H1 (cell line): Measurements from ENCODE around the gene CCDC141. TPM values are rescaled to one million over a fixed set of nuclear protein-coding genes. Genes with fewer than 3 reads are reported as not detected.

Experiments
- CTCF ChIA-PET: fragments of 300-600 bp; sonication (Branson Sonifier 250); formaldehyde crosslinking; loops from one replicate; lab custom pipeline; 2021; ENCODE audit not compliant: partially characterized antibody; lab: Charles Lee
- POLR2A ChIA-PET: fragments of 300-600 bp; sonication (Branson Sonifier 250); formaldehyde crosslinking; loops from one replicate; lab custom pipeline; 2021; ENCODE audit warnings: inconsistent platforms; ENCODE audit not compliant: partially characterized antibody; lab: Charles Lee
- DNase-seq, 2 experiments: peaks; one replicate each; pipeline versions ENCODE4 v3.0.0 to v3.0.0-alpha.2; 2010 to 2022; ENCODE audit warnings: low spot score in 2 of 2, low read depth in 1 of 2, mixed read lengths in 1 of 2
- FAIRE-seq: peaks from 2 replicates; lab custom pipeline; 2011; peaks lifted over from hg19 to GRCh38; lab: Jason Lieb, UNC
- H2AFZ ChIP-seq: 2 replicates; pipeline ENCODE4 v1.8.1; 2012; ENCODE audit warnings: low read length, inconsistent platforms
- H2AK5ac ChIP-seq: 2 replicates; pipeline ENCODE4 v1.6.1; 2013; ENCODE audit warnings: low read depth, low read length
- H2BK120ac ChIP-seq: replicated peaks from 2 replicates; pipeline ENCODE3; 2013; ENCODE audit warnings: low read depth, low read length, inconsistent platforms
- H2BK12ac ChIP-seq: 2 replicates; pipeline ENCODE4 v1.6.1; 2013; ENCODE audit warnings: low read depth, low read length
- H2BK15ac ChIP-seq: 2 replicates; pipeline ENCODE4 v1.6.1; 2013; ENCODE audit warnings: low read length
- H2BK20ac ChIP-seq: 2 replicates; pipeline ENCODE4 v1.6.1; 2013; ENCODE audit warnings: low read length
- H2BK5ac ChIP-seq: 2 replicates; pipeline ENCODE4 v1.6.1; 2013; ENCODE audit warnings: low read depth, low read length
- H3K14ac ChIP-seq: 2 replicates; pipeline ENCODE4 v1.6.1; 2013; ENCODE audit warnings: inconsistent platforms; ENCODE audit not compliant: insufficient read length
- H3K18ac ChIP-seq: 2 replicates; pipeline ENCODE4 v1.6.1; 2013; ENCODE audit warnings: low read length; ENCODE audit errors: extremely low read depth
- H3K23ac ChIP-seq: 2 replicates; pipeline ENCODE4 v1.6.1; 2013; ENCODE audit warnings: inconsistent platforms; ENCODE audit not compliant: insufficient read length
- H3K23me2 ChIP-seq: 2 replicates; pipeline ENCODE4 v1.6.1; 2013; ENCODE audit warnings: low read depth, low read length
- H3K27ac ChIP-seq: 2 replicates; pipeline ENCODE4 v1.6.1; 2011; ENCODE audit warnings: low read depth, low read length, inconsistent platforms
- H3K27me3 ChIP-seq, 4 experiments: replicated peaks in 1 of 4; 1 replicate in 1 of 4; 2 replicates in 3 of 4; pipeline versions ENCODE4 v1.6.1 to v1.8.1; 2011 to 2013; ENCODE audit warnings: low read length in 3 of 4, mild to moderate bottlenecking in 3 of 4, inconsistent platforms in 2 of 4, mixed read lengths in 2 of 4, moderate library complexity in 1 of 4; ENCODE audit not compliant: control insufficient read depth in 3 of 4, insufficient read depth in 3 of 4; ENCODE audit errors: extremely low read depth in 1 of 4
- H3K36me3 ChIP-seq, 4 experiments: 2 replicates each; pipeline versions ENCODE4 v1.6.1 to v1.8.1; 2011 to 2013; ENCODE audit warnings: mild to moderate bottlenecking in 4 of 4, low read length in 3 of 4, moderate library complexity in 2 of 4, control low read depth in 1 of 4, inconsistent platforms in 1 of 4; ENCODE audit not compliant: insufficient read depth in 4 of 4, control insufficient read depth in 2 of 4
- H3K4ac ChIP-seq: replicated peaks from 2 replicates; pipeline ENCODE3; 2013; ENCODE audit warnings: low read length, low read depth, mixed read lengths, inconsistent platforms; ENCODE audit not compliant: insufficient read length
- H3K4me1 ChIP-seq, 4 experiments: replicated peaks in 1 of 4; 1 replicate in 1 of 4; 2 replicates in 3 of 4; pipeline versions ENCODE4 v1.6.1 to v1.8.1; 2011 to 2013; ENCODE audit warnings: low read length in 3 of 4, inconsistent platforms in 2 of 4, mixed read lengths in 1 of 4; ENCODE audit not compliant: insufficient read depth in 4 of 4, control insufficient read depth in 3 of 4
- H3K4me2 ChIP-seq, 2 experiments: 2 replicates each; pipeline versions ENCODE4 v1.6.1 to v1.8.1; 2011 to 2013; ENCODE audit warnings: low read depth in 2 of 2, low read length in 2 of 2, control low read depth in 1 of 2, inconsistent platforms in 1 of 2, mild to moderate bottlenecking in 1 of 2; ENCODE audit not compliant: insufficient read depth in 1 of 2
- H3K4me3 ChIP-seq, 4 experiments: fragments of 200-600, 300-600 bp in 1 of 4; sonication (generic), shearing (Covaris generic), sonication (Bioruptor Twin) in 1 of 4; 2 replicates each; pipeline versions ENCODE4 v1.5.1 to v1.8.1; 2011 to 2016; ENCODE audit warnings: low read length in 4 of 4, low read depth in 3 of 4, control low read depth in 2 of 4, inconsistent platforms in 2 of 4, mild to moderate bottlenecking in 2 of 4, mixed read lengths in 1 of 4, moderate library complexity in 1 of 4; ENCODE audit not compliant: insufficient read depth in 2 of 4; ENCODE audit errors: extremely low read depth in 1 of 4
- H3K56ac ChIP-seq: replicated peaks from 2 replicates; pipeline ENCODE3; 2013; ENCODE audit warnings: low read depth, mild to moderate bottlenecking, mixed read lengths, low read length, inconsistent platforms; ENCODE audit not compliant: insufficient read length
- H3K79me1 ChIP-seq: 2 replicates; pipeline ENCODE4 v1.6.1; 2013; ENCODE audit warnings: low read depth, low read length, control low read depth
- H3K79me2 ChIP-seq, 2 experiments: 2 replicates each; pipeline versions ENCODE4 v1.6.1 to v1.8.1; 2012 to 2013; ENCODE audit warnings: low read length in 2 of 2, mild to moderate bottlenecking in 2 of 2, inconsistent platforms in 1 of 2; ENCODE audit not compliant: insufficient read depth in 2 of 2, control insufficient read depth in 1 of 2
- H3K9ac ChIP-seq, 4 experiments: replicated peaks in 1 of 4; 1 replicate in 1 of 4; 2 replicates in 3 of 4; pipeline versions ENCODE4 v1.6.1 to v1.8.1; 2011 to 2013; ENCODE audit warnings: low read depth in 3 of 4, low read length in 3 of 4, control low read depth in 2 of 4, mild to moderate bottlenecking in 2 of 4, moderate library complexity in 2 of 4, inconsistent platforms in 1 of 4; ENCODE audit errors: extremely low read depth in 1 of 4
- H3K9me3 ChIP-seq, 2 experiments: 2 replicates each; pipeline versions ENCODE4 v1.6.1 to v1.8.1; 2012 to 2013; ENCODE audit warnings: mild to moderate bottlenecking in 2 of 2, moderate library complexity in 2 of 2, control low read depth in 1 of 2, inconsistent platforms in 1 of 2, low read depth in 1 of 2, low read length in 1 of 2, mixed read lengths in 1 of 2; ENCODE audit not compliant: insufficient read depth in 2 of 2
- H4K20me1 ChIP-seq, 2 experiments: replicated peaks in 1 of 2; 2 replicates each; pipeline versions ENCODE3 to v1.8.1; 2011 to 2013; ENCODE audit warnings: inconsistent platforms in 2 of 2, low read length in 2 of 2, mild to moderate bottlenecking in 1 of 2; ENCODE audit not compliant: insufficient read depth in 2 of 2, control insufficient read depth in 1 of 2
- H4K5ac ChIP-seq: 2 replicates; pipeline ENCODE4 v1.6.1; 2013; ENCODE audit warnings: low read length, low read depth, mixed read lengths, inconsistent platforms; ENCODE audit not compliant: insufficient read length
- H4K8ac ChIP-seq: 2 replicates; pipeline ENCODE4 v1.8.0; 2013; ENCODE audit warnings: mild to moderate bottlenecking, moderate library complexity, low read length, inconsistent platforms; ENCODE audit not compliant: insufficient read depth; ENCODE audit errors: extremely low read depth
- H4K91ac ChIP-seq: replicated peaks from 2 replicates; pipeline ENCODE3; 2013; ENCODE audit warnings: low read length, mixed read lengths, inconsistent platforms; ENCODE audit not compliant: insufficient read length
- CEBPB ChIP-seq: IDR thresholded peaks from 2 replicates; pipeline ENCODE4 v1.6.1; 2012; ENCODE audit warnings: low read depth, low read length
- GABPA ChIP-seq: IDR thresholded peaks from 2 replicates; pipeline ENCODE4 v1.6.1; 2011; ENCODE audit warnings: mild to moderate bottlenecking, low read length, moderate library complexity, borderline replicate concordance; ENCODE audit not compliant: insufficient read depth
- KDM4A ChIP-seq: IDR thresholded peaks from one replicate; pipeline ENCODE4 v1.7.1; 2012; ENCODE audit warnings: low read depth, mild to moderate bottlenecking, moderate library complexity, low read length, inconsistent platforms; ENCODE audit not compliant: severe bottlenecking
- NANOG ChIP-seq: IDR thresholded peaks from 2 replicates; pipeline ENCODE4 v1.6.1; 2011; ENCODE audit warnings: low read length, low read depth, mild to moderate bottlenecking, inconsistent platforms; ENCODE audit not compliant: insufficient read depth, poor library complexity, severe bottlenecking
- NRF1 ChIP-seq: IDR thresholded peaks from 2 replicates; pipeline ENCODE4 v1.6.1; 2011; ENCODE audit warnings: mild to moderate bottlenecking, low read depth, low read length, improper control_type of control experiment
- RBBP5 ChIP-seq: IDR thresholded peaks from 2 replicates; pipeline ENCODE4 v1.7.1; 2012; ENCODE audit warnings: low read depth, mild to moderate bottlenecking, inconsistent platforms, low read length, moderate library complexity, borderline replicate concordance
- SAP30 ChIP-seq: fragments of 300-600 bp; sonication (generic); IDR thresholded peaks from 2 replicates; pipeline ENCODE4 v1.7.1; 2012; ENCODE audit warnings: low read length, moderate library complexity, mild to moderate bottlenecking, inconsistent platforms; ENCODE audit not compliant: insufficient read depth, insufficient replicate concordance
- WGBS, 2 experiments: shearing (Covaris generic) in 1 of 2; methylation state at CpG; one replicate each; pipeline versions ENCODE4 v1.1.6 to v1.1.7; 2013 to 2015; ENCODE audit warnings: low lambda C conversion rate in 2 of 2, mixed read lengths in 2 of 2, inconsistent platforms in 1 of 2, low coverage in 1 of 2, missing lambda C conversion rate in 1 of 2; ENCODE audit not compliant: insufficient replicate concordance in 2 of 2, insufficient coverage in 1 of 2, insufficient read length in 1 of 2; ENCODE audit errors: extremely low coverage in 1 of 2, missing lambda C conversion rate in 1 of 2; 5-methylcytosine and 5-hydroxymethylcytosine counted together
- polyA plus RNA-seq, 7 experiments: library from polyadenylated mRNA; depleted of rRNA in 3 of 7; stranded (reverse) in 5 of 7; unstranded in 2 of 7; fragments of >200 nt in 5 of 7; fragments of 200-250 nt in 2 of 7; gene quantifications; 1 replicate in 5 of 7; 2 replicates in 1 of 7; 4 replicates in 1 of 7; pipeline versions ENCODE4 v1.2.1 to v1.2.3, GENCODE V29; 2011 to 2013; ENCODE audit warnings: missing spikeins in 2 of 7, mixed read lengths in 2 of 7
- total RNA-seq: library from RNA; stranded (reverse); fragmentation: NEBNext Ultra II Directional; extraction: Animal tissue kit (Norgen Biotek cat#: 25700); gene quantifications from 2 replicates; pipeline ENCODE4 v1.2.1, GENCODE V29; 2021
- TF ChIP-seq, protein P1 (sequence below): IDR thresholded peaks from 2 replicates; pipeline ENCODE4 v1.6.1; 2011; ENCODE audit warnings: low read depth, mild to moderate bottlenecking, low read length; ENCODE audit not compliant: insufficient read depth
- TF ChIP-seq, protein P2 (sequence below): IDR thresholded peaks from 2 replicates; pipeline ENCODE4 v1.6.1; 2012; ENCODE audit warnings: low read length, inconsistent platforms

Gene CCDC141
- total and polyA plus RNA-seq, 2 of the 8 experiments (the other 6 are each of a cell fraction or from before 2014, with no cell fraction given) = 0.56 to 21.6 TPM

DNA sequence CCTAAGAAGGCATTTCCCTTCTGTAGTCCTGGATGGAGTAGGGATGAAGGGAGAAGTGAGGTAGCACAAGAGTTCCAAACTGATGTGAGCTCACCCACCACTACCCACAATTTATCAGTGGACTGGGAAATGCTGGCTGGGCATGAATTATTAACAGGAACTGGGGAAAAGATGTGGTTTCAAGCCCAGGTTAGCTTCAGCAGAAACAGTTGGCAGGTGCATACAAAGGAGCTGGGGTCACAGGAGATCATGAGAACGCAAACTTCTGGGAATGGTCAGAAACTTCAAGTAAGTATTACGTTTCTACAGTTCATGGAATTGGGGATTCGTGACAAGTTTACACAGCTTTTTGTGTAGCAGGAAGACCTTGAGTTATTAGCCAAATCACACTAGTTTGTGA lies 5.4 kb downstream of the CCDC141 start:
- H4K8ac ChIP-seq = no peak overlapping the region
- ChIA-PET CTCF (interaction anchor here (0.6 to 4.6 kb wide), 5 partner anchors 13 to 126 kb away, joined by 3 to 24 read pairs (median 4); no protein-coding TSS in a partner anchor), POLR2A (interaction anchor here (0.6 kb wide), 1 partner anchor 631 kb away, joined by 3 read pairs; no protein-coding TSS in a partner anchor)
- WGBS, 2 experiments = 96% methylated on average over 3 of the region's 3 CpGs; no CpG with 5 or more reads in 1 of the 2 experiments
- no peak overlapping the region for H3K4ac ChIP-seq
- no peak overlapping the region for H3K14ac ChIP-seq
- H3K79me2 ChIP-seq = no peaks in the 10 kb centered on the region
- no peak overlapping the region for H3K4me2 ChIP-seq
- H3K56ac ChIP-seq = no peak overlapping the region
- H2BK5ac ChIP-seq = no peak overlapping the region
- H3K36me3 ChIP-seq = peaks cover 0 to 12% (median 5%) of the 10 kb centered on the region in 4 experiments; a peak in 1 of 8 replicates
- H4K91ac ChIP-seq = no peak overlapping the region
- no peaks in the 10 kb centered on the region for H3K79me1 ChIP-seq
- H3K23ac ChIP-seq = no peak overlapping the region
- no peak overlapping the region for H3K27ac ChIP-seq
- no peaks in the 10 kb centered on the region for H4K20me1 ChIP-seq
- H3K18ac ChIP-seq = no peak overlapping the region
- no peak overlapping the region for H2BK120ac ChIP-seq
- no peak overlapping the region for H2BK12ac ChIP-seq
- no peaks in the 10 kb centered on the region; the same call in 1 of the 2 replicates for H3K23me2 ChIP-seq
- no peak overlapping the region for H3K9ac ChIP-seq
- no peak overlapping the region for H2BK20ac ChIP-seq
- no peak overlapping the region for H3K4me3 ChIP-seq
- H3K9me3 ChIP-seq = no peaks in the 10 kb centered on the region
- DNase-seq (no peak), FAIRE-seq (no peak)
- H3K27me3 ChIP-seq = no peaks in the 10 kb centered on the region
- no peak overlapping the region for H4K5ac ChIP-seq
- H3K4me1 ChIP-seq = peaks cover 0 to 8% (median 5%) of the 10 kb centered on the region in 4 experiments; a peak in 4 of 7 replicates
- H2AK5ac ChIP-seq = no peak overlapping the region
- H2AFZ ChIP-seq = no peak overlapping the region
- H2BK15ac ChIP-seq = no peak overlapping the region
- TF ChIP-seq KDM4A = no peak
- TF ChIP-seq, protein P1, sequence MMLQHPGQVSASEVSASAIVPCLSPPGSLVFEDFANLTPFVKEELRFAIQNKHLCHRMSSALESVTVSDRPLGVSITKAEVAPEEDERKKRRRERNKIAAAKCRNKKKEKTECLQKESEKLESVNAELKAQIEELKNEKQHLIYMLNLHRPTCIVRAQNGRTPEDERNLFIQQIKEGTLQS = no peak
- TF ChIP-seq, protein P2, sequence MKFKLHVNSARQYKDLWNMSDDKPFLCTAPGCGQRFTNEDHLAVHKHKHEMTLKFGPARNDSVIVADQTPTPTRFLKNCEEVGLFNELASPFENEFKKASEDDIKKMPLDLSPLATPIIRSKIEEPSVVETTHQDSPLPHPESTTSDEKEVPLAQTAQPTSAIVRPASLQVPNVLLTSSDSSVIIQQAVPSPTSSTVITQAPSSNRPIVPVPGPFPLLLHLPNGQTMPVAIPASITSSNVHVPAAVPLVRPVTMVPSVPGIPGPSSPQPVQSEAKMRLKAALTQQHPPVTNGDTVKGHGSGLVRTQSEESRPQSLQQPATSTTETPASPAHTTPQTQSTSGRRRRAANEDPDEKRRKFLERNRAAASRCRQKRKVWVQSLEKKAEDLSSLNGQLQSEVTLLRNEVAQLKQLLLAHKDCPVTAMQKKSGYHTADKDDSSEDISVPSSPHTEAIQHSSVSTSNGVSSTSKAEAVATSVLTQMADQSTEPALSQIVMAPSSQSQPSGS = no peak
- TF ChIP-seq RBBP5 = no peak
- TF ChIP-seq NANOG = no peak
- TF ChIP-seq NRF1 = no peak
- no peak for TF ChIP-seq GABPA
- no peak for TF ChIP-seq CEBPB
- TF ChIP-seq SAP30 = no peak
